Measurements from ENCODE around the gene OLFML2B.

The OLFML2B gene

DNA sequence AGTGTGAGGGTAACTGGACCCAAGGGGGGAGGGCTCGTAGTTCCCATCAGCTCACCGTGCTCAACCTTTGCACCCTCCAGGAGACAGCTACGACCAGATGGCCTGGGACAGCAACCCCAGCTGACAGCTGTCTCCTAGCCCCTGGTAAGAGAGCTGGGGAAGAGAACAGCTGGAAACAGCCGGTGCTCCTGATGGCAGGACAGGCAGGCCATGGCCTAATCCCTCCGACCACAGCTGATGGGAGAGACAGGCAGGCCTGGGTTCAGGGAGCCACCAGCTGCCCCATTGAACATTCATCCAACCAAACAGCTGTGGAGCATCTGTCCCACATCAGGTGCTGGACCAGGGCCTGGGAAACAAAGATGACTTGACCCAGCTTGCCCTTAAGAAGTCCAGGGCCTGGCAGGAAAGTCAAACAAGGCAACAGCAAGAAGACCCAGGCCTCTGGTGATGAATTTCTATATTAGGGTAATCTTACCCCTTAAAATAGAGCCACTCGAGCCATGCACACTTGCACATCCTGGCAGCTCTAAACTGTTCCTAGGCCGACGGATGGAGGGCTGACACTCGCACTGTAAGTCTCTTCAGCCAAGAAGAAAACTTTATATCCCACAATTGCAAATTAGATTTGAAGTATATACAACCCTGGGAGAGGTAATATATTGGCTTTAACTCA lies 12.2 kb downstream of the OLFML2B start:
- DNase-seq (ENCODE audit: low read depth), result peak; percentile 77
- H3K4me3 ChIP-seq (ENCODE audit: low read depth, low read length), result no peak overlapping the region

- no peak for DNase-seq (ENCODE audit: low read depth)
- no peak overlapping the region for H3K4me3 ChIP-seq (ENCODE audit: low read depth, low read length)
Measured at GRCh38 chr1:162010175-162010506, 13.5 kb downstream of the OLFML2B start.

- H3K4me3 ChIP-seq (ENCODE audit: low read depth, low read length), result no peak overlapping the region
- no peak for DNase-seq (ENCODE audit: low read depth)
Measured at GRCh38 chr1:162009501-162010174, 14.0 kb downstream of the OLFML2B start.

- no peak overlapping the region for H3K4me3 ChIP-seq (ENCODE audit: low read depth, low read length)
- no peak for DNase-seq (ENCODE audit: low read depth)
Measured at GRCh38 chr1:162008799-162009198, 14.9 kb downstream of the OLFML2B start.

DNA sequence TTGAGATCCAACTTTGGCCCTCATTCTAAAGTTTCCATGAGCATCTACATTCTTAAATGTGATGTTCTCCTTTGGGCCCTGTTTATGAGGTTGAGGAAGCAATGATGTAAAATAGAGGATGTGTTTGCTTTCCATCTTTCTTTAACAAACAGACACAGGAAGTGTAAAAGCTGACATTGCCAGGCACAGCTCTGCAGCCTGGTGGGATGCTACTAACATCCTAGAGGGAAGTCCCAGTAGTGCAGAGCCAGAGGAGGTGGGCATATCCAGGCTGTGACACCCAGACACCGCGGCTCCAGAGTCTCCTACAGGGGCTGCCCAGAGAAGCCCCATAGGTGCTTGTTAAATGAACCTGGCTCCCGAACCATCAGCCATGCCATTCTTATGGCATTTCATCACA lies 16.2 kb downstream of the OLFML2B start:
- H3K4me3 ChIP-seq (ENCODE audit: low read depth, low read length), result no peak overlapping the region
- no peak for DNase-seq (ENCODE audit: low read depth)

- no peak for DNase-seq (ENCODE audit: low read depth)
- H3K4me3 ChIP-seq (ENCODE audit: low read depth, low read length), result no peak overlapping the region
Measured at GRCh38 chr1:162006081-162006480, 17.6 kb downstream of the OLFML2B start.

GRCh38 chr1:162004441-162004950 lies 19.2 kb downstream of the OLFML2B start:
- no peak for DNase-seq (ENCODE audit: low read depth)

GRCh38 chr1:162003830-162004215 lies 19.8 kb downstream of the OLFML2B start:
- DNase-seq (ENCODE audit: low read depth), result peak; percentile 82
- peak overlapping the region; percentile 1 for H3K4me3 ChIP-seq (ENCODE audit: low read depth, low read length)

More at GRCh38 chr1:162004441-162004950, 19.2 kb downstream of the OLFML2B start:
- H3K4me3 ChIP-seq (ENCODE audit: low read depth, low read length), result no peak overlapping the region

DNA sequence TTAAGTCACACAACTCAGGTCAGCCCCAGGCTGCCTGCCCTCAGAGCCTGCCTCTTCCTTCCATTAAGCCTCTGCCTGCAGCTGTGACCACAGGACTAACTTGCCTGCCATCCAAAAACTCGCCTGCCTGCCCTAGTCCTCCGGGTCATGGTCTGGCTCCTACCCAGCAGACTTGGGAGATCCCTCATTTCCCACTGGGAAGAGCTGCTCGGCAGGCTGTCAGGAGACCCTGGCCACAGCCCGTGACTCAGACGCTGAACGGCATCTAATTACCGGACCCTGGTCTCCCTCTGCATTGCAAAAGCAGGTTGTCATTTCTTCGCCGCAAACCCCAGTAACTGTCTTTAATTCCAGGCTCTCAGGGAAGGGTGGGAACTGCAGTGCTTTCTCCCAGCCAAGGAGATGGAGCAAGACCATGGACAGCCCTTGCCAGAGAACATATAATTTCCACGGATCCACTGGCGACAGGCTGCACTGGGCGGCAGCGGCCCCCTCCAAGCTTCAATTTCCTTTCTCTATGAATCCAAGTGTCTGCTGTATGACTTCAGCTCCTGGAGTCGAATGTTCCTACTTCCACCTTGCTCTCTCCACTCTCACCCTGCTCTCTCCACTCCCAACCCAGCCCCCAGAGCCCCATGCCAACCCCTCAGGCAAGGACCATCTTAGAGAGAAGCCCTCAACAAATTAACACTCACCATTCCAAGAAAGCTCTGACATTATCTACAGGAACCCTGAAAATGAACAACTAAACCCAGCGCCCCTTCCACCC lies 20.4 kb downstream of the OLFML2B start:
- peak; percentile 99 for DNase-seq (ENCODE audit: low read depth)
- H3K4me3 ChIP-seq (ENCODE audit: low read depth, low read length), result peak overlapping the region; percentile 1

DNA sequence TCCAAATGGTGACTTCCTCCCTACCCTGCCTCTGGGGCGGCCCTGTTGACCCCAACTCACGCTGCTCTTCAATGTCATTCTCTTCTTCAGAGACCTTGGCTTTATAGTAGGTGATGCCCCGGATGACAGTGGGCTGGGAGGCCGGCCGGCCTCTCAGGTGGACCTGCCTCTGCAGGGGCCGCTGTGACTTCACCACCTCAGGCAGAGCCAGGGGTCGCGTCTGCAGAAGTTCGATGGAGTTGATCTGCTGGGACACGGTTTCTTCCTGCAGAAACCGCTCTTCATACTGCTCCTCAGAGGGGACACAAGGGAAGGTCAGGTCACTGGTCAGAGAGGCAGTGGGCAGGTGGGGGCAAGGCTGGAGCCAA lies 23.6 kb downstream of the OLFML2B start:
- no peak overlapping the region for H3K4me3 ChIP-seq (ENCODE audit: low read depth, low read length)
- DNase-seq (ENCODE audit: low read depth), result no peak

- no peak for DNase-seq (ENCODE audit: low read depth)
- H3K4me3 ChIP-seq (ENCODE audit: low read depth, low read length), result no peak overlapping the region
Measured at GRCh38 chr1:161999301-162000052, 24.2 kb downstream of the OLFML2B start.

DNA sequence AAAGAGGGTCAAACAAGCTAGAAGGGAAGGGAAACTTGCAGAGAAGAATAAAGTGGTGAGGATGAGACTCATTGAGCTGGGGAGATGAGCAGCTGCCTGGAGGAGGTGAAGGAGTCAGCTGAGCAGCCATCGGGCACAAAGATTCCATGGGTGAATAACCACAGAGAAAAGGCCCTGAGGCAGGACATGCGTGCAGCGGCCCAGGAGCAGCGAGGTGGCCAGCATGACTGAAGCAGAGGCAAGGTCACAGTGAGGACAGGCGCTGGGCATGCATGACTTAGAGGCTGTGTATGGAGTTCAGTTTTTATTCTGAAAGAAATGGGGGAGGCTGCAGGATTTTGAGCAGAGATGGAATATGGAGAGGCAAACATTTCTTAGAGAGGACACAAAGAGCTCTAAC lies 24.9 kb downstream of the OLFML2B start:
- no peak overlapping the region for H3K4me3 ChIP-seq (ENCODE audit: low read depth, low read length)
- DNase-seq (ENCODE audit: low read depth), result no peak

DNA sequence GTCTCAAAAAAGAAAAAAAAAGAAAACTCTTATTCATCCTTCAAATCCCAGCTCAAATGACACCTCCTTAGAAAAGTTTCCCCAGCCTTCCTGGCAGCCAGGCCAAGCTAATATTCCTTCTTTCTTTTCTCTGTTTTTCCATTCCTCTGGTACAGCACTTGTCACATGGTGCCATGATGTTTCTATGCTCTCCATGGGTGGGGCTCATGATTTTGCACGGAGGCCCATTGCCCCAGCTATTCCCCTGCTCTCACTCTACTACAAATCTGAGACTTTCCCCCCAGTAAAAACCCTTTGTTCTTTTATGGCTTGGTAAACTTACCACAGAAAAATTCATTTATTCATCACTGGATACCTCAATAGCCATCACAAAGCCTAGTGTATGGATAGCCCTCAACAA lies 26.5 kb downstream of the OLFML2B start:
- DNase-seq (ENCODE audit: low read depth), result no peak
- H3K4me3 ChIP-seq (ENCODE audit: low read depth, low read length), result no peak overlapping the region

DNA sequence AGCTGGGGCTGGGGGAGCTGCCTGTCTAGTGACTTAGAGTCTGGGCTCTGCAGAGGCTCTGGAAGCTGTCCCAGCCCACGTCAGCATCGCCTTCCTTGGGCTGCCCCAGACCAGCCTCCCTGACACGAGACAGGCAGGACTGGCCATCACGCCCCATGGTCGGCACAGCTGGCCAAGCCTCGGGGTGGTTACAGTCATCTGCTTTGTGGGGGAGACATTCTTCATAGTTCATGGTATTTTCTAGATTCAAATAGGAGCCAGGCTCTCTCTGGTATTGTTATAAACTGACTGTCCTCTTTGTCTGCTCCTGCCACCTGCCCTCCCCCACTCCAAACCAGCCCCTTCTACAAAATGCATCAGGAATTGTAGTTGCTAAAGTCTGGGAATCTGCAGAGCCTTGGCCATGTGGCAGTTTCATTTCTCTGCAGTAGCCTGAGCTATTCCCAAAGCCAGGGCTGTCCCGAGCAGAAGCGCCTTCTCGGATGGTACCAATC lies 29.4 kb downstream of the OLFML2B start:
- DNase-seq (ENCODE audit: low read depth), result no peak
- no peak overlapping the region for H3K4me3 ChIP-seq (ENCODE audit: low read depth, low read length)

- DNase-seq (ENCODE audit: low read depth), result no peak
- no peak overlapping the region for H3K4me3 ChIP-seq (ENCODE audit: low read depth, low read length)
Measured at GRCh38 chr1:161993576-161993975, 30.1 kb downstream of the OLFML2B start.

DNA sequence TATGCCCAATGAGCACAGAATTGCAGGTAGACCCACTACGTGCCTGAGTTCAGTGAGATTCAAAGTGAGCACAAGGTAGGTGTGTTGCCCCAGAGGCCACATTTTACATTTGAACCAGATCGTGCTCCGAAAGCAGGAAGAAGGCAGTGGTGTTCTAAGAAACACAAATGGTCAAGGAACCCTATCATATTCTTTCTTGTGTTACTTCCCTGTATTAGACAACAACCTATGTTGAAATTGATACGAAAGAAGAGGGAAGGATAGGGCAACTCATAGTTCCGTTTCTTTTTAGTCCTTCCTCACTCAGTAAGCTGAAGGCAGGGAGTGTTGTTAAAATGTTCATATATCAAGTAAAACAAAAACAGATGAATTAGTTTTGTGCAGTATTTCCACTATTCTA lies 33.9 kb downstream of the OLFML2B start:
- H3K4me3 ChIP-seq (ENCODE audit: low read depth, low read length), result no peak overlapping the region
- no peak for DNase-seq (ENCODE audit: low read depth)

- DNase-seq (ENCODE audit: low read depth), result no peak
- no peak overlapping the region for H3K4me3 ChIP-seq (ENCODE audit: low read depth, low read length)
Measured at GRCh38 chr1:161989108-161989507, 34.6 kb downstream of the OLFML2B start.

DNA sequence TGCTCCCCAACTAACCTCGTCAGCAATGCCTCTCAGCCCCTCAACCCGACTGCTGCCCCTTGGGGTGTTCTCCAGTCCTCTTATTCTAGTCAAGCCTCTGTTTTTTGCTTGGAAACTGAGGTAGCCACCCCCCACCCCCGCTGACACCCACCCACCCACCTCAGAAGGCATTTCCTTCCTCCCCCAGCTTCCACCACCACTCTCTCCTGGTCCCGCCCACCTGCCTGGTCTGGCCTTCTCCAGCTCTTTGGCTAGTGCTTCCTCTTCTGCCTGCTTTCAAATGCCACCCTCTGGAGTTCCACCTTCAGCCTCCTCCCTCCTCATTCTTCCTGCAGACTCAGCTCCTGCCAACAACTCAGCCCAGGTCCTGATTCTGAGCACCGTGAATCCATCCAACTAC lies 35.3 kb downstream of the OLFML2B start:
- H3K4me3 ChIP-seq (ENCODE audit: low read depth, low read length), result no peak overlapping the region
- no peak for DNase-seq (ENCODE audit: low read depth)

DNA sequence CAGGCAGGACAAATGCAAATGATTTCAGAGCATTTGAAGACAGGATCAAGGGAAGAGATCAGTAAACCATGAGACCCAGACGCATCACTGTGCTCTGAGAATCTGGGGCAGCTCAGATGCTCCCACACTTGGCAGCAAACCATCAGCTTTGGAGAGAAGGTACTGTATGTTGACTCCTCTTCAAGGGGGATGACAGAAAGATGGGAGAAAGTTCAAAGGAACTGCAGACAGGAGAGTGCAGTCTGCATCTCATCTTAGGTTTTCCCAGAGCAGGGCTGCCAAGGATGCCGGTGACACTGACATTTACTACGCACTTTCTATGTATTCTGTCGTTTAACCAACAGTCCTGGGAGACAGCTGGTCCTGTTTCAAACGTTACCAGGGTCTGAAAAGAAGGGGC lies 35.8 kb downstream of the OLFML2B start:
- no peak for DNase-seq (ENCODE audit: low read depth)

GRCh38 chr1:161987303-161987702 lies 36.4 kb downstream of the OLFML2B start:
- no peak for DNase-seq (ENCODE audit: low read depth)
- no peak overlapping the region for H3K4me3 ChIP-seq (ENCODE audit: low read depth, low read length)

More for the DNA sequence above, 35.8 kb downstream of the OLFML2B start:
- no peak overlapping the region for H3K4me3 ChIP-seq (ENCODE audit: low read depth, low read length)
